Loucy (cell line): ENCODE results near the gene CCDC85C.

ENCODE experiments used
- H2AFZ ChIP-seq: fragments of 200-600 bp; sonication (generic); 2 replicates; pipeline ENCODE4 v1.6.0; 2016; ENCODE audit warnings: antibody characterized with exemption, mild to moderate bottlenecking, low read length, moderate library complexity
- H3F3A ChIP-seq: fragments of 200-600 bp; 2 replicates; pipeline ENCODE4 v1.6.0; 2016; ENCODE audit warnings: antibody characterized with exemption, low read depth, mild to moderate bottlenecking
- H3K27me3 ChIP-seq: fragments of 200-600 bp; sonication (generic); 2 replicates; pipeline ENCODE4 v1.6.1; 2014; ENCODE audit warnings: low read length, mild to moderate bottlenecking; ENCODE audit not compliant: insufficient read depth, poor library complexity, severe bottlenecking
- H3K36me3 ChIP-seq: fragments of 200-600 bp; sonication (generic); 2 replicates; pipeline ENCODE4 v1.6.1; 2016; ENCODE audit warnings: low read length; ENCODE audit not compliant: insufficient read depth
- H3K4me1 ChIP-seq: fragments of 200-600 bp; sonication (generic); 2 replicates; pipeline ENCODE4 v1.5.1; 2014; ENCODE audit warnings: low read length, mild to moderate bottlenecking; ENCODE audit not compliant: insufficient read depth, poor library complexity, severe bottlenecking
- H3K4me2 ChIP-seq: fragments of 200-600 bp; sonication (generic); 2 replicates; pipeline ENCODE4 v1.6.0; 2014; ENCODE audit warnings: antibody characterized with exemption, low read length, low read depth, mild to moderate bottlenecking; ENCODE audit not compliant: poor library complexity, severe bottlenecking
- H3K4me3 ChIP-seq: fragments of 200-600 bp; sonication (generic); 2 replicates; pipeline ENCODE4 v1.5.1; 2014; ENCODE audit warnings: low read length, mild to moderate bottlenecking, mixed read lengths; ENCODE audit not compliant: poor library complexity, severe bottlenecking
- H3K79me2 ChIP-seq: fragments of 200-600 bp; sonication (generic); 2 replicates; pipeline ENCODE4 v1.6.1; 2014; ENCODE audit warnings: low read length; ENCODE audit not compliant: insufficient read depth
- H3K9ac ChIP-seq: fragments of 200-600 bp; sonication (generic); 2 replicates; pipeline ENCODE4 v1.6.0; 2014; ENCODE audit warnings: mild to moderate bottlenecking, low read depth, low read length, moderate library complexity; ENCODE audit not compliant: poor library complexity, severe bottlenecking
- H3K9me2 ChIP-seq: fragments of 200-600 bp; sonication (generic); replicated peaks from 2 replicates; pipeline ENCODE4 v1.6.1; 2016; ENCODE audit warnings: low read depth, low read length, mixed read lengths
- H3K9me3 ChIP-seq: fragments of 200-600 bp; sonication (generic); 2 replicates; pipeline ENCODE4 v1.6.1; 2014; ENCODE audit warnings: mild to moderate bottlenecking, antibody characterized with exemption, low read length, low read depth; ENCODE audit not compliant: insufficient read depth
- H4K20me1 ChIP-seq: fragments of 200-600 bp; sonication (generic); 2 replicates; pipeline ENCODE4 v1.6.0; 2014; ENCODE audit warnings: antibody characterized with exemption, low read length, mild to moderate bottlenecking; ENCODE audit not compliant: insufficient read depth, poor library complexity, severe bottlenecking
- EZH2phosphoT487 ChIP-seq: fragments of 200-600 bp; IDR thresholded peaks from 2 replicates; pipeline ENCODE4 v1.6.1; 2018; ENCODE audit warnings: antibody characterized with exemption, mild to moderate bottlenecking, moderate library complexity, borderline replicate concordance
- TF ChIP-seq, protein P1 (sequence below): fragments of 200-600 bp; sonication (generic); conservative IDR thresholded peaks from 2 replicates; pipeline ENCODE4 v1.5.1; 2014; ENCODE audit warnings: mild to moderate bottlenecking, antibody characterized with exemption, low read length

CCDC85C gene

DNA sequence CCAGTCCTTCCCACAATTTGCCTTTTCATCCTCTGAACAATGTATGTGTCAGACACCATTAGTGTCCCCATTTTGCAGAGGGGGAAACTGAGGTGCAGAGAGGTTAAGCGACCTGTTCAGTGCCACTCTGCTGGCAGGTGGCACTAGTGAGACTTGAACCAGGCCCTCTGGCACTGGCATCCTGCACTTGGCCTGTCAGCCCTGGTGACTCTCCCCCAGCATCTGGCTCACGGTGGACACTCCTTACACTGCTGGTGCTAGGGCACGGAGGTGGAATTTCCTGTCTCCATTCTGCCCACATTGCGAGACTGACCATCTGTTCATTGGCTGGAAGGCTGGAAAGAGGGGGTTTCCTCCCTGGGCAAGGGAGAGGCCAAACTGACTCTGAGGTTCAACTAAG, 74.1 kb downstream of the CCDC85C start:
- H3K9me3 ChIP-seq, result no peaks in the 10 kb centered on the region
- H3K36me3 ChIP-seq, result no peaks in the 10 kb centered on the region
- no peak overlapping the region for H3K4me2 ChIP-seq
- H3K4me1 ChIP-seq, result no peaks in the 10 kb centered on the region
- no peaks in the 10 kb centered on the region for H3K27me3 ChIP-seq
- no peaks in the 10 kb centered on the region for H3K79me2 ChIP-seq
- no peak overlapping the region for H3K9ac ChIP-seq
- H3K9me2 ChIP-seq, result no peaks in the 10 kb centered on the region
- H2AFZ ChIP-seq, result no peak overlapping the region
- H3F3A ChIP-seq, result no peaks in the 10 kb centered on the region
- H3K4me3 ChIP-seq, result no peak overlapping the region
- TF ChIP-seq, protein P1, sequence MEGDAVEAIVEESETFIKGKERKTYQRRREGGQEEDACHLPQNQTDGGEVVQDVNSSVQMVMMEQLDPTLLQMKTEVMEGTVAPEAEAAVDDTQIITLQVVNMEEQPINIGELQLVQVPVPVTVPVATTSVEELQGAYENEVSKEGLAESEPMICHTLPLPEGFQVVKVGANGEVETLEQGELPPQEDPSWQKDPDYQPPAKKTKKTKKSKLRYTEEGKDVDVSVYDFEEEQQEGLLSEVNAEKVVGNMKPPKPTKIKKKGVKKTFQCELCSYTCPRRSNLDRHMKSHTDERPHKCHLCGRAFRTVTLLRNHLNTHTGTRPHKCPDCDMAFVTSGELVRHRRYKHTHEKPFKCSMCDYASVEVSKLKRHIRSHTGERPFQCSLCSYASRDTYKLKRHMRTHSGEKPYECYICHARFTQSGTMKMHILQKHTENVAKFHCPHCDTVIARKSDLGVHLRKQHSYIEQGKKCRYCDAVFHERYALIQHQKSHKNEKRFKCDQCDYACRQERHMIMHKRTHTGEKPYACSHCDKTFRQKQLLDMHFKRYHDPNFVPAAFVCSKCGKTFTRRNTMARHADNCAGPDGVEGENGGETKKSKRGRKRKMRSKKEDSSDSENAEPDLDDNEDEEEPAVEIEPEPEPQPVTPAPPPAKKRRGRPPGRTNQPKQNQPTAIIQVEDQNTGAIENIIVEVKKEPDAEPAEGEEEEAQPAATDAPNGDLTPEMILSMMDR, result peak; percentile 26
- TF ChIP-seq EZH2phosphoT487, result no peak
- H4K20me1 ChIP-seq, result no peaks in the 10 kb centered on the region

DNA sequence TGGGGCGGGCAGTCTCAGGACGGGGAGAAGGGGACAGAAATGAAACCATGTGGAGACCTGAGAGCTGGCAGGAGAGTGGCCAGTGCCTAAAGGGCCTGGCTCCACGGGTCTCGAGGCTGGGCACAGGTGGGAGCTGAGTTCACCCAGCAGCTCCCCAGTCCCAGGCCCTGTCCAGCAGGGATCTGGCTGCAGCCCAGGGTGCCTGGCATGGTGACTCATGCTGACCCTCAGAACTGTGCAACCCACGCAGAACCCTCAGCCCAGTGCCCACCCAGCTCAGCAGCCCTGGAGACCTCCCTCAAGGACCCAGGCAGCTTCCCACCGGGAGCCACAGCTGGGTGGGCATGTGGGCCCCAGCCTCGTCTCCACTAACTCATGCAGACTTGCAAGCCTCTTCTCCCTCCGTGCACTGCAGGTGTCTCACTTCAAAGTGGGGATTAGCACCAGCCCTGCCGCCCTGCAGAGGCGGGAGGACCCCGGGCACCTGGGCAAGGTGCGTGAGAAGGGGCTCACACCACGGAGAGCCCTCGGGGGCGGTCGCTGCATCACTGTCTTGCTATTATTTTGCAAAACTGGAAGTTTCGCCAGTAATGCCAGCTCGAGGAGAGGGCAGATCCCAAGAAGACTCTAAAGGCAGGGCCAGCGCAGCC, 76.5 kb downstream of the CCDC85C start:
- H3K36me3 ChIP-seq, result no peaks in the 10 kb centered on the region
- no peaks in the 10 kb centered on the region for H3K79me2 ChIP-seq
- no peak overlapping the region for H3K4me3 ChIP-seq
- H4K20me1 ChIP-seq, result no peaks in the 10 kb centered on the region
- no peaks in the 10 kb centered on the region for H3K9me2 ChIP-seq
- no peak overlapping the region for H2AFZ ChIP-seq
- no peaks in the 10 kb centered on the region for H3K4me1 ChIP-seq
- no peaks in the 10 kb centered on the region for H3K9me3 ChIP-seq
- TF ChIP-seq EZH2phosphoT487, result no peak
- TF ChIP-seq, protein P1, result no peak
- H3K4me2 ChIP-seq, result no peak overlapping the region
- H3K9ac ChIP-seq, result no peak overlapping the region
- no peaks in the 10 kb centered on the region for H3F3A ChIP-seq
- no peaks in the 10 kb centered on the region for H3K27me3 ChIP-seq

DNA sequence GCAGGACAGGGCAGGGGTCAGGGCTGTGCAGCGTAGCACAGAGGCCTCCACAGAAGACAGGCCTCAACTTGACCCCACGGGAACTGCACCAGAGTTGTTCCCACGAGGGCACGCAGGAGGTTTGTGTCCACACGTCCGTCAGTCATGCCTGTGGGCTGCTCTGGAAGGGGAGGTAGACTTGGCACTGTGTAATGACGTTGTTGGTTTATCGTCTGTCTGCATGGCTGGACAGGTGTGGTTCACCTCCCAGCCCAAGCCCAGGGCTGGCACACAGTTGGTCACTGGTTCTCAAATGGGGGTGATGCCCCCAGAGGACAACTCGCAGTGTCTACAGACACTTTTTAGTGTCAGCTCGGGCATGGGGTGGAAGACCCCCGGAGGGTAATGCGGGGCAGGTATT, 77.0 kb downstream of the CCDC85C start:
- Histone ChIP-seq H3K4me1 (no peaks in the 10 kb centered on the region), H3K4me2 (no peak overlapping the region), H3K36me3 (no peaks in the 10 kb centered on the region)

More for the DNA sequence above, 77.0 kb downstream of the CCDC85C start:
- Histone ChIP-seq H3K27me3 (no peaks in the 10 kb centered on the region), H2AFZ (no peak overlapping the region), H3K4me3 (no peak overlapping the region), H3K9me2 (no peaks in the 10 kb centered on the region), H3K79me2 (no peaks in the 10 kb centered on the region), H3K9ac (no peak overlapping the region), H3F3A (no peaks in the 10 kb centered on the region), H3K9me3 (no peaks in the 10 kb centered on the region), H4K20me1 (no peaks in the 10 kb centered on the region)
- TF ChIP-seq, protein P1, result no peak
- no peak for TF ChIP-seq EZH2phosphoT487
